Measurements from ENCODE around the gene RNF32. TPM values are rescaled to one million over a fixed set of nuclear protein-coding genes. Genes with fewer than 3 reads are reported as not detected.

Gene RNF32
- total and polyA plus RNA-seq, 8 donors: 0.69 to 2.5 (median 1.1) TPM

DNA sequence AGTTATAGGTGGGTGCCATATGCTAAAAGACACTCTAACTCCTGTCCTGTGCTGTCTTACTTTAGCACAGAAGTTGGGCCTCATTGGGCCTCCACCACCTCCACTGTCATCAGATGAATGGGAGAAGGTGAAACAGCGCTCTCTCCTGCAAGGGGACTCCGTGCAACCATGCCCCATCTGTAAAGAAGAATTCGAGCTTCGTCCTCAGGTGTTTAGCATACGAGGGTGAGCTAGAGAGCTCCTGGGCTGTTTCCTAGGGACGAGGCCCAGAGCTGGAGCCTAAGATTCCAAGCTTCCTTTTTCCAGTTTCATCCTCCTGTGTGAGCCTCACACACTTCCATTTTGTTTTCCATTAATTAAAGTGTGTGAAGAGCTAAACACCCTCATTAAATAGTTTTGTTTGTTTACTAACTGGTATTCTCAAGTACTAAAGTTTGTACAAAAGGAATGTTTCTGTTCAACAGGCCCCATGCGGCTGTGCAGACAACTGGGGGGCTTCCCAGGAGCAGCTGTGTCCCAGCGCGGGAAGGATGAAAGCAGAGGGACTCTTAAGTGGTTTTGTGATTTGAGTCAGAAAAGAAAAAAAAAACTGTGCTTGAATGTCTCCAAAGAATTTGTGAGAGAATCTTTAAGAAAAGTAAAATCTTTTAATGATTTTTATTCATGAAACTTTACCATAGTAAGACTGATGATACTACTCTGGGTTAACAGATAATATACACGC, 14.1 kb downstream of the RNF32 start:
- no peak for FAIRE-seq
- no peak overlapping the region for H3K4me3 ChIP-seq
- intact Hi-C loops (cut with DNase I): no loop called here
- H3K9me3 ChIP-seq: no peaks in the 10 kb centered on the region
- ATAC-seq: no peak
- no peaks in the 10 kb centered on the region for H3K4me1 ChIP-seq
- H3K27ac ChIP-seq: no peak overlapping the region
- no peaks in the 10 kb centered on the region for H3K27me3 ChIP-seq
- WGBS, 2 donors: 87 to 88% methylated on average over 10 of the region's 10 CpGs
- no peak for DNase-seq
- no peaks in the 10 kb centered on the region for H3K36me3 ChIP-seq
- TF ChIP-seq, protein P1, sequence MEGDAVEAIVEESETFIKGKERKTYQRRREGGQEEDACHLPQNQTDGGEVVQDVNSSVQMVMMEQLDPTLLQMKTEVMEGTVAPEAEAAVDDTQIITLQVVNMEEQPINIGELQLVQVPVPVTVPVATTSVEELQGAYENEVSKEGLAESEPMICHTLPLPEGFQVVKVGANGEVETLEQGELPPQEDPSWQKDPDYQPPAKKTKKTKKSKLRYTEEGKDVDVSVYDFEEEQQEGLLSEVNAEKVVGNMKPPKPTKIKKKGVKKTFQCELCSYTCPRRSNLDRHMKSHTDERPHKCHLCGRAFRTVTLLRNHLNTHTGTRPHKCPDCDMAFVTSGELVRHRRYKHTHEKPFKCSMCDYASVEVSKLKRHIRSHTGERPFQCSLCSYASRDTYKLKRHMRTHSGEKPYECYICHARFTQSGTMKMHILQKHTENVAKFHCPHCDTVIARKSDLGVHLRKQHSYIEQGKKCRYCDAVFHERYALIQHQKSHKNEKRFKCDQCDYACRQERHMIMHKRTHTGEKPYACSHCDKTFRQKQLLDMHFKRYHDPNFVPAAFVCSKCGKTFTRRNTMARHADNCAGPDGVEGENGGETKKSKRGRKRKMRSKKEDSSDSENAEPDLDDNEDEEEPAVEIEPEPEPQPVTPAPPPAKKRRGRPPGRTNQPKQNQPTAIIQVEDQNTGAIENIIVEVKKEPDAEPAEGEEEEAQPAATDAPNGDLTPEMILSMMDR (IDR thresholded peaks at IDR 0.05): no peak

DNA sequence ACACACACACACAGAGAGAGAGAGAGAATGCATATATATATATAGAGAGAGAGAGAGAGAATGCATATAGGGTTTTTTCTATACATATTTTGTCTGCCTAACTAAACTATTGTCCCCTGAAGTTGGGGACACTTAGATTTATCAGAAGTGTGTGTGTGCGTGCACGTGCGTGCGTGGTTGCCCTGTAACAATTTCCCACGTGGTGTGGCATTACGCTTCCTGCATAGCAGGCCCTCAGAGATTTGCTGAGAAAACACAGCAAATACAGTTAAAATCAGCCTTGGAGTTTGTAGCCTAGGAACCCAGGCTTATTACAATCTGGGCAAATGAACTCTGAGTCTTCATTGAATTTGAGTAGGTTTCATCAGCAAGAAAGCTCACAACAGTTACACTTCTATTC, 14.7 kb downstream of the RNF32 start:
- FAIRE-seq (no peak), DNase-seq (no peak), ATAC-seq (no peak)
- TF ChIP-seq, protein P1 (IDR thresholded peaks at IDR 0.05): no peak
- no peaks in the 10 kb centered on the region for H3K9me3 ChIP-seq
- no peak overlapping the region for H3K4me3 ChIP-seq
- no peak overlapping the region for H3K27ac ChIP-seq
- WGBS, 2 donors: 85 to 87% methylated on average over 6 of the region's 6 CpGs
- H3K27me3 ChIP-seq: no peaks in the 10 kb centered on the region
- no peaks in the 10 kb centered on the region for H3K36me3 ChIP-seq
- H3K4me1 ChIP-seq: no peaks in the 10 kb centered on the region
- intact Hi-C loops (cut with DNase I): no loop called here

DNA sequence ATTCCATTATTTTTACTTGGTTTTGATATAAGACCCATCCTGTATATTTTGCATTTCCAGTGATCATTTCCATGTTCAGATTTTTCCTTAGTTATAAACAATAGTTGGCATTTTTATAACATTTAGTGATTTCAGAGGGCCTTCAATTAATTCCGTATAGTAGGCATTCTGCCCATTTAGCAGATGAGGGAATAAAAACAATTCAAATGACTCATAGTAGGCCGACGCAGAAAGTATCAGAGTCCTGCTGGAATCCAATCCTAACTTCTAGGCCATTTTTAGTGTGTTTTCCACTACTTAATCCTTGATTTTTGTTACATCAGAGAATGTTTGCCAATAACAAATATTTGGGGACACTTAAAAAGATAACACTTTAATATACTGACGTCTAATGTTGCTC, 15.4 kb downstream of the RNF32 start:
- no peak for FAIRE-seq
- intact Hi-C loops (cut with DNase I): no loop called here
- no peaks in the 10 kb centered on the region for H3K36me3 ChIP-seq
- H3K4me1 ChIP-seq: no peaks in the 10 kb centered on the region
- no peak for ATAC-seq
- H3K4me3 ChIP-seq: no peak overlapping the region
- no peak overlapping the region for H3K27ac ChIP-seq
- H3K9me3 ChIP-seq: no peaks in the 10 kb centered on the region
- no peaks in the 10 kb centered on the region for H3K27me3 ChIP-seq
- no peak for DNase-seq
- 44 to 52% methylated on average over 4 of the region's 4 CpGs for WGBS, 2 donors
- TF ChIP-seq, protein P1 (IDR thresholded peaks at IDR 0.05): no peak

DNA sequence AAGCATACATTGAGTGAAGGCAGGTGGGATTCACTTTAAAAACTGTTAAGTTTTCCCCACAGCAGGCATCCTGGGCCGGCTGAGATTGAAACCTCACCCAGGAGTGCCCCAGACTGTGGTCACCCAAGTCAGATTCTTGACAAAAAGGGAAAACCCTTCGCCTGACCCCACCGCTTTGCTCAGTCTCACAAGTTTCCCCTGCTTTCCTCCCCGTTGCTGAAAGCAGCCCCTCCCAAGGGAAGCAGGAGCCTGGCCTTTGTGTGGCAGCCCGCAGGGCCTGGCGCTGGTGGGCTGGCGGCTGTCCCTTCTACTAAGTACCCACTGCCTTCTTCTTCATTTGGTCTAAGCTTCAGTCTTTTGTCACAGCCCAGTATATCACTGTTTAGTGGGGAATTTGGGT, 16.0 kb downstream of the RNF32 start:
- no peak overlapping the region for H3K27ac ChIP-seq
- no peak overlapping the region for H3K4me3 ChIP-seq
- 79 to 90% methylated on average over 7 of the region's 7 CpGs for WGBS, 2 donors
- no peaks in the 10 kb centered on the region for H3K9me3 ChIP-seq
- no peaks in the 10 kb centered on the region for H3K27me3 ChIP-seq
- DNase-seq (no peak), FAIRE-seq (no peak), ATAC-seq (no peak)
- TF ChIP-seq, protein P1 (IDR thresholded peaks at IDR 0.05): no peak
- intact Hi-C loops (cut with DNase I): no loop called here
- no peaks in the 10 kb centered on the region for H3K36me3 ChIP-seq
- no peaks in the 10 kb centered on the region for H3K4me1 ChIP-seq

DNA sequence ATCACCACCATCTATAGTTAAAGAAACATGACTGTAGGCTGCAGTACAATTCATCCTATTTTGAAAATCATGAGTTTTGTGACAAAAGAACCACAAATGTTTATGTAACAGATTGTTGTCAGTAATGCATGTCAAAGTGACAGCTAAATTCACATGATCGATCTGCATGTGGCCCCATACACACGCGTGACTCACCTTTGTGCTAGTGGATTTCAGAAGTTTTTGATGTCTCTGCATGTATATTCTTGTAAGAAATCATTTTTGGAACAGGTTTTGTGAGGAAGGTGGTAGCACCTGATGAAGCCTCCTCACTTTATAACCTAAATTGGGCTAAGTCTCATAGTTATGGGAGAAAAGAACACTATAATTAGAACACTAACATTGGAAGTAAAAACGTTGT, 17.1 kb downstream of the RNF32 start:
- TF ChIP-seq, protein P1 (IDR thresholded peaks at IDR 0.05): no peak
- Histone ChIP-seq H3K36me3 (no peaks in the 10 kb centered on the region), H3K27me3 (no peaks in the 10 kb centered on the region), H3K9me3 (no peaks in the 10 kb centered on the region), H3K4me3 (no peak overlapping the region), H3K4me1 (no peaks in the 10 kb centered on the region), H3K27ac (no peak overlapping the region)
- WGBS, 2 donors: 71 to 75% methylated on average over 4 of the region's 4 CpGs
- intact Hi-C loops (cut with DNase I): no loop called here
- FAIRE-seq (no peak), ATAC-seq (no peak), DNase-seq (no peak)

Measured in pancreas (tissue), 10 donors.